ENCODE data around the gene ZNF791.
A peak's percentile ranks its signal among the peaks of the same experiment; 100 is the strongest.
"Not testable (repeated sequence)": the region's sequence is repeated elsewhere in the genome, so short reads cannot be mapped to it uniquely, and the experiment has no call there.

Gene ZNF791

DNA sequence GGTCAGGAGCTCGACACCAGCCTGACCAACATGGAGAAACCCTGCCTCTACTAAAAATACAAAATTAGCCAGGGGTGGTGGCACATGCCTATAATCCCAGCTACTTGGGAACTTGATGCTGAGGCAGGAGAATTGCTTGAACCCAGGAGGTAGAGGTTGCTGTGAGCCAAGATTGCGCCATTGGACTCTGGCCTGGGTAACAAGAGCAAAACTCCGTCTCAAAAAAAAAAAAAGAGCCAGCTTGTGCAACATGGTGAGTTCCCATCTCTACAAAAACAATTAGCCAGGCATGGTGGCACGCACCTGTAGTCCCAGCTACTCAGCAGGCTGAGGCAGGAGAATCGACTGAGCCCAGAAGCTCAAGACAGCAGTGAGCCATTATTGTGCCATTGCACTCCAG lies 67.3 kb downstream of the ZNF791 start:
- not testable (repeated sequence) for H3K27me3 ChIP-seq (ENCODE audit: control insufficient read depth in 1 of 2, insufficient read depth in 2 of 2, low read length in 2 of 2); H3K27ac ChIP-seq (ENCODE audit: low read length); H3K9me3 ChIP-seq (ENCODE audit: control insufficient read depth in 2 of 2, low read length in 2 of 2); H3K9ac ChIP-seq (ENCODE audit: low read length in 2 of 2); H3K4me3 ChIP-seq (ENCODE audit: low read length in 2 of 2)
- peaks cover 33 to 48% of the 10 kb centered on the region in 2 donors for H3K36me3 ChIP-seq (ENCODE audit: control insufficient read depth in 2 of 2, insufficient read depth in 2 of 2, low read length in 2 of 2)
- peaks cover 13% of the 10 kb centered on the region for H3K4me1 ChIP-seq (ENCODE audit: control insufficient read depth, insufficient read depth, low read length)

- Histone ChIP-seq H3K4me1 (ENCODE audit: control insufficient read depth, insufficient read depth, low read length) (peaks cover 13% of the 10 kb centered on the region), H3K36me3 (ENCODE audit: control insufficient read depth in 2 of 2, insufficient read depth in 2 of 2, low read length in 2 of 2) (peaks cover 25 to 39% of the 10 kb centered on the region in 2 donors), H3K9me3 (ENCODE audit: control insufficient read depth in 2 of 2, low read length in 2 of 2) (no peaks in the 10 kb centered on the region), H3K27me3 (ENCODE audit: control insufficient read depth in 1 of 2, insufficient read depth in 2 of 2, low read length in 2 of 2) (no peaks in the 10 kb centered on the region), H3K27ac (ENCODE audit: low read length) (no peak overlapping the region), H3K9ac (ENCODE audit: low read length in 2 of 2) (no peak overlapping the region), H3K4me3 (ENCODE audit: low read length in 2 of 2) (no peak overlapping the region)
These were observed 69.3 kb downstream of the ZNF791 start for GRCh38 chr19:12680034-12680433.

DNA sequence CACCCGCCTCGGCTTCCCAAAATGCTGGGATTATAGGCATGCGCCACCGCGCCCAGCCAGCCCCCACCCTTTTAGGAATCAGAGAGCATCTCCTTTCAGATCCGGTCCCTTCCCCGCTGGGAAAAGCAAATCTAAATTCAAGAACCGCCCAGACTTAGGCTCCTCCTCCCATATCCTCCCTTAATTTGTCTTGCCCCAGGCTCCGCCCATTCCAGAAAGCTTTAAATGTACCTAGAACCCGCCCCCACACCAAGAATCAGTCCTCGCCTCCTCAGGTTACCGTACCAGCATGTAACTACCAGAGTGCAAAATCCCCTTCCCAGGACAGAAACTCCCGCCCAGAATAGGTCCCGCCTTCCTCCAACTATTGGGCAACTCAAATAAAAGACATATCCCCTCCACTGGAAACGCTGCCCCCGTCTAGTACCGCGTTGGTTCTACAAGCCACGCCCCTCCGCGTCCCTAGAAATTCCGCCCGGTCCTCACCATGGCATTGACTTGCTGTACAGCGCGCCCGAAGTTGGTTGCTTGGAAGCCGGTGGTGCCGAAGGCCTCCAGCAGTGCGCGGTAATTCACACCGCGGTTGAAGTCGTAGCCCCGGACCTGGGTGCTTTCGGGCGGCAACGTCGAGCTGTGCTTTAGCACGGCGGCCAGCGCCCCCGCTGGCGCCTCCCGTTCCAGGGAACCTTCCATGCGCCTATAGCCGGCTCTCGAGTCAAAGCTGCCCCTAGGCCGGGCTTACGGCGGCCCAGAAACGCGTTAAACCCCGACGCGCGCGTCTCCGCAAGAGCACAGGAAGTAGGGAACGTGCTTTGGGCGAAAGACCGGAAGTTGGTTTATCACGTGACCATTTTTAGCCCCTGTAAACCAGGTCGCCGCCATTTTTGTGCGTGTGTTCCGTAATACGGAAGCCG lies 70.6 kb downstream of the ZNF791 start, which contains the start of gene DHPS:
Gene DHPS (minus strand): TSS at position 807 of the 914 bp plus-strand sequence. CDS start 114 bp downstream, at position 693.
- H3K9me3 ChIP-seq (ENCODE audit: control insufficient read depth in 2 of 2, low read length in 2 of 2) = no peaks in the 10 kb centered on the region
- H3K4me3 ChIP-seq (ENCODE audit: low read length in 2 of 2) = peak within 1 kb of the TSS; percentile 92 to 98
- H3K9ac ChIP-seq (ENCODE audit: low read length in 2 of 2) = peak within 1 kb of the TSS; percentile 90 to 98
- peaks cover 12% of the 10 kb centered on the region for H3K4me1 ChIP-seq (ENCODE audit: control insufficient read depth, insufficient read depth, low read length)
- H3K27ac ChIP-seq (ENCODE audit: low read length) = peak within 1 kb of the TSS; percentile 94
- H3K36me3 ChIP-seq (ENCODE audit: control insufficient read depth in 2 of 2, insufficient read depth in 2 of 2, low read length in 2 of 2) = peaks cover 20 to 28% of the 10 kb centered on the region in 2 donors
- no peaks in the 10 kb centered on the region for H3K27me3 ChIP-seq (ENCODE audit: control insufficient read depth in 1 of 2, insufficient read depth in 2 of 2, low read length in 2 of 2)
